ENCODE data around the gene DGKB.

DGKB gene

GRCh38 chr7:14846405-14846804 is 56.1 kb downstream of the DGKB start:
- TF ChIP-seq CTCF (IDR thresholded peaks at IDR 0.05; ENCODE audit: low read length) (no peak), EZH2phosphoT487 (IDR thresholded peaks at IDR 0.05; ENCODE audit: low read length) (no peak), EZH2 (optimal IDR thresholded peaks at IDR 0.05; ENCODE audit: low read depth, low read length) (no peak)
- Histone ChIP-seq H3K27ac (ENCODE audit: low read length) (no peak overlapping the region), H4K20me1 (ENCODE audit: insufficient read depth, low read length) (no peaks in the 10 kb centered on the region), H3K4me3 (ENCODE audit: low read length) (no peak overlapping the region), H3K9ac (ENCODE audit: low read length) (no peak overlapping the region), H3K9me3 (replicated peaks; ENCODE audit: insufficient read depth, low read length) (no peaks in the 10 kb centered on the region), H3K27me3 (replicated peaks; ENCODE audit: insufficient read depth, low read length) (no peaks in the 10 kb centered on the region), H3K79me2 (ENCODE audit: low read length) (no peaks in the 10 kb centered on the region), H3K9me2 (replicated peaks; ENCODE audit: insufficient read depth, low read length) (no peaks in the 10 kb centered on the region), H3K36me3 (replicated peaks; ENCODE audit: insufficient read depth, low read length) (no peaks in the 10 kb centered on the region), H3K4me2 (ENCODE audit: low read depth, low read length) (no peak overlapping the region), H3F3A (ENCODE audit: insufficient read depth, low read length) (no peaks in the 10 kb centered on the region), H3K4me1 (ENCODE audit: low read length) (no peaks in the 10 kb centered on the region), H2AFZ (ENCODE audit: low read length) (no peak overlapping the region)
- DNase-seq = no peak

GRCh38 chr7:14843755-14844154 is 58.8 kb downstream of the DGKB start:
- Histone ChIP-seq H3K4me3 (ENCODE audit: low read length) (no peak overlapping the region), H3K9me2 (replicated peaks; ENCODE audit: insufficient read depth, low read length) (no peaks in the 10 kb centered on the region), H3K27ac (ENCODE audit: low read length) (no peak overlapping the region), H4K20me1 (ENCODE audit: insufficient read depth, low read length) (no peaks in the 10 kb centered on the region), H2AFZ (ENCODE audit: low read length) (no peak overlapping the region), H3K27me3 (replicated peaks; ENCODE audit: insufficient read depth, low read length) (no peaks in the 10 kb centered on the region), H3K4me1 (ENCODE audit: low read length) (no peaks in the 10 kb centered on the region), H3K4me2 (ENCODE audit: low read depth, low read length) (no peak overlapping the region), H3K36me3 (replicated peaks; ENCODE audit: insufficient read depth, low read length) (no peaks in the 10 kb centered on the region), H3K9ac (ENCODE audit: low read length) (no peak overlapping the region), H3K79me2 (ENCODE audit: low read length) (no peaks in the 10 kb centered on the region), H3K9me3 (replicated peaks; ENCODE audit: insufficient read depth, low read length) (no peaks in the 10 kb centered on the region), H3F3A (ENCODE audit: insufficient read depth, low read length) (no peaks in the 10 kb centered on the region)
- DNase-seq = no peak
- no peak for TF ChIP-seq EZH2 (optimal IDR thresholded peaks at IDR 0.05; ENCODE audit: low read depth, low read length)

GRCh38 chr7:14842523-14842922 is 60.0 kb downstream of the DGKB start:
- H2AFZ ChIP-seq (ENCODE audit: low read length) = no peak overlapping the region
- no peak overlapping the region for H3K4me2 ChIP-seq (ENCODE audit: low read depth, low read length)
- H3K27me3 ChIP-seq (replicated peaks; ENCODE audit: insufficient read depth, low read length) = no peaks in the 10 kb centered on the region
- H3K27ac ChIP-seq (ENCODE audit: low read length) = no peak overlapping the region
- H3K4me1 ChIP-seq (ENCODE audit: low read length) = no peaks in the 10 kb centered on the region
- TF ChIP-seq EZH2phosphoT487 (IDR thresholded peaks at IDR 0.05; ENCODE audit: low read length) (no peak), EZH2 (optimal IDR thresholded peaks at IDR 0.05; ENCODE audit: low read depth, low read length) (no peak), CTCF (IDR thresholded peaks at IDR 0.05; ENCODE audit: low read length) (no peak)
- H3K79me2 ChIP-seq (ENCODE audit: low read length) = no peaks in the 10 kb centered on the region
- no peaks in the 10 kb centered on the region for H3K9me3 ChIP-seq (replicated peaks; ENCODE audit: insufficient read depth, low read length)
- H3K9me2 ChIP-seq (replicated peaks; ENCODE audit: insufficient read depth, low read length) = no peaks in the 10 kb centered on the region
- no peaks in the 10 kb centered on the region for H3K36me3 ChIP-seq (replicated peaks; ENCODE audit: insufficient read depth, low read length)
- H3K9ac ChIP-seq (ENCODE audit: low read length) = no peak overlapping the region
- H4K20me1 ChIP-seq (ENCODE audit: insufficient read depth, low read length) = no peaks in the 10 kb centered on the region
- H3K4me3 ChIP-seq (ENCODE audit: low read length) = no peak overlapping the region
- no peaks in the 10 kb centered on the region for H3F3A ChIP-seq (ENCODE audit: insufficient read depth, low read length)
- no peak for DNase-seq

GRCh38 chr7:14841869-14842268 is 60.7 kb downstream of the DGKB start:
- Histone ChIP-seq H3K4me1 (ENCODE audit: low read length) (no peaks in the 10 kb centered on the region), H2AFZ (ENCODE audit: low read length) (no peak overlapping the region), H3K36me3 (replicated peaks; ENCODE audit: insufficient read depth, low read length) (no peaks in the 10 kb centered on the region)

More at GRCh38 chr7:14841869-14842268, 60.7 kb downstream of the DGKB start:
- Histone ChIP-seq H3K9me3 (replicated peaks; ENCODE audit: insufficient read depth, low read length) (no peaks in the 10 kb centered on the region), H3K4me3 (ENCODE audit: low read length) (no peak overlapping the region), H3F3A (ENCODE audit: insufficient read depth, low read length) (no peaks in the 10 kb centered on the region), H4K20me1 (ENCODE audit: insufficient read depth, low read length) (no peaks in the 10 kb centered on the region), H3K79me2 (ENCODE audit: low read length) (no peaks in the 10 kb centered on the region), H3K27me3 (replicated peaks; ENCODE audit: insufficient read depth, low read length) (no peaks in the 10 kb centered on the region), H3K9me2 (replicated peaks; ENCODE audit: insufficient read depth, low read length) (no peaks in the 10 kb centered on the region), H3K4me2 (ENCODE audit: low read depth, low read length) (no peak overlapping the region), H3K27ac (ENCODE audit: low read length) (no peak overlapping the region), H3K9ac (ENCODE audit: low read length) (no peak overlapping the region)
- TF ChIP-seq EZH2 (optimal IDR thresholded peaks at IDR 0.05; ENCODE audit: low read depth, low read length) (no peak), CTCF (IDR thresholded peaks at IDR 0.05; ENCODE audit: low read length) (no peak), EZH2phosphoT487 (IDR thresholded peaks at IDR 0.05; ENCODE audit: low read length) (no peak)
- DNase-seq = no peak

All from MM.1S (cell line).